Measurements from ENCODE around the gene ATG4C. TPM values are rescaled to one million over a fixed set of nuclear protein-coding genes. Genes with fewer than 3 reads are reported as not detected.

The ATG4C gene
- total RNA-seq, 2 experiments from 2014 or later = 4.2 to 4.6 TPM

GRCh38 chr1:62876535-62876934, 92.6 kb downstream of the ATG4C start:
- no peak for TF ChIP-seq CTCF (IDR thresholded peaks at IDR 0.05)
- H3K27me3 Mint-ChIP-seq = peaks cover 23% of the 10 kb centered on the region
- no peak overlapping the region for H3K4me3 Mint-ChIP-seq
- H3K4me1 ChIP-seq (ENCODE audit: insufficient read depth, low read length) = no peaks in the 10 kb centered on the region
- H3K9me3 ChIP-seq (ENCODE audit: control insufficient read depth in 1 of 2, insufficient read depth in 1 of 2, low read length in 2 of 2) = no peaks in the 10 kb centered on the region
- no peaks in the 10 kb centered on the region for H3K36me3 Mint-ChIP-seq (ENCODE audit: low read depth)
- no peak for ATAC-seq (ENCODE audit: poor library complexity)
- H3K27me3 ChIP-seq (ENCODE audit: control insufficient read depth in 1 of 2, insufficient read depth in 2 of 2, low read length in 2 of 2) = no peaks in the 10 kb centered on the region
- no peak overlapping the region for H3K27ac Mint-ChIP-seq
- DNase-seq = no peak
- no peaks in the 10 kb centered on the region for H3K36me3 ChIP-seq (ENCODE audit: insufficient read depth, low read length)
- H3K4me3 ChIP-seq (ENCODE audit: low read length) = no peak overlapping the region
- intact Hi-C loops (cut with DNase I, micrococcal nuclease) = no loop called here
- no peak overlapping the region for H3K27ac ChIP-seq (ENCODE audit: low read depth in 1 of 2, low read length in 2 of 2)
- CTCF ChIA-PET = no interaction called here
- H3K4me1 Mint-ChIP-seq (ENCODE audit: low read depth) = no peaks in the 10 kb centered on the region
- H3K9me3 Mint-ChIP-seq = peaks cover 2% of the 10 kb centered on the region
- POLR2A ChIA-PET = no interaction called here

GRCh38 chr1:62877579-62877978, 93.6 kb downstream of the ATG4C start:
- intact Hi-C loops (cut with DNase I, micrococcal nuclease) = no loop called here
- H3K36me3 Mint-ChIP-seq (ENCODE audit: low read depth) = no peaks in the 10 kb centered on the region
- H3K9me3 ChIP-seq (ENCODE audit: control insufficient read depth in 1 of 2, insufficient read depth in 1 of 2, low read length in 2 of 2) = no peaks in the 10 kb centered on the region
- H3K4me1 Mint-ChIP-seq (ENCODE audit: low read depth) = no peaks in the 10 kb centered on the region
- POLR2A ChIA-PET = interaction anchor here (0.6 kb wide), 1 partner anchor 810 kb away, joined by 3 read pairs; no protein-coding TSS in a partner anchor
- H3K4me3 ChIP-seq (ENCODE audit: low read length) = no peak overlapping the region
- DNase-seq (no peak), ATAC-seq (ENCODE audit: poor library complexity) (no peak)
- H3K27ac Mint-ChIP-seq = no peak overlapping the region
- H3K27me3 Mint-ChIP-seq = peaks cover 27% of the 10 kb centered on the region
- H3K4me1 ChIP-seq (ENCODE audit: insufficient read depth, low read length) = no peaks in the 10 kb centered on the region
- CTCF ChIA-PET = no interaction called here
- no peak overlapping the region for H3K27ac ChIP-seq (ENCODE audit: low read depth in 1 of 2, low read length in 2 of 2)
- H3K9me3 Mint-ChIP-seq = peaks cover 2% of the 10 kb centered on the region
- no peak overlapping the region for H3K4me3 Mint-ChIP-seq
- H3K36me3 ChIP-seq (ENCODE audit: insufficient read depth, low read length) = no peaks in the 10 kb centered on the region
- H3K27me3 ChIP-seq (ENCODE audit: control insufficient read depth in 1 of 2, insufficient read depth in 2 of 2, low read length in 2 of 2) = no peaks in the 10 kb centered on the region
- no peak for TF ChIP-seq CTCF (IDR thresholded peaks at IDR 0.05)

GRCh38 chr1:62879962-62880361, 96.0 kb downstream of the ATG4C start:
- no peaks in the 10 kb centered on the region for H3K36me3 Mint-ChIP-seq (ENCODE audit: low read depth)
- no peaks in the 10 kb centered on the region for H3K4me1 Mint-ChIP-seq (ENCODE audit: low read depth)
- H3K4me3 Mint-ChIP-seq = no peak overlapping the region
- peaks cover 30% of the 10 kb centered on the region for H3K27me3 Mint-ChIP-seq
- H3K27me3 ChIP-seq (ENCODE audit: control insufficient read depth in 1 of 2, insufficient read depth in 2 of 2, low read length in 2 of 2) = peaks cover 0 to 9% of the 10 kb centered on the region in 2 experiments
- H3K27ac ChIP-seq (ENCODE audit: low read depth in 1 of 2, low read length in 2 of 2) = no peak overlapping the region
- peaks cover 2% of the 10 kb centered on the region for H3K9me3 Mint-ChIP-seq
- no peaks in the 10 kb centered on the region for H3K9me3 ChIP-seq (ENCODE audit: control insufficient read depth in 1 of 2, insufficient read depth in 1 of 2, low read length in 2 of 2)
- no peaks in the 10 kb centered on the region for H3K36me3 ChIP-seq (ENCODE audit: insufficient read depth, low read length)
- intact Hi-C loops (cut with DNase I, micrococcal nuclease) = no loop called here
- DNase-seq (no peak), ATAC-seq (ENCODE audit: poor library complexity) (no peak)
- no peak overlapping the region for H3K27ac Mint-ChIP-seq
- ChIA-PET POLR2A (no interaction called here), CTCF (no interaction called here)
- H3K4me1 ChIP-seq (ENCODE audit: insufficient read depth, low read length) = no peaks in the 10 kb centered on the region
- H3K4me3 ChIP-seq (ENCODE audit: low read length) = no peak overlapping the region
- TF ChIP-seq CTCF (IDR thresholded peaks at IDR 0.05) = no peak

Measured in CD4-positive, alpha-beta T cell (primary cell).